Measurements from ENCODE around the gene ABCA7. TPM values are rescaled to one million over a fixed set of nuclear protein-coding genes. Genes with fewer than 3 reads are reported as not detected.
A peak's percentile ranks its signal among the peaks of the same experiment; 100 is the strongest.

ABCA7 gene
- total RNA-seq, 1 donor from 2014 or later: 9.4 TPM

- intact Hi-C loops (cut with micrococcal nuclease): no loop called here
- no peak for ATAC-seq
- DNase-seq: no peak
These were observed 51.0 kb downstream of the ABCA7 start for GRCh38 chr19:1090731-1091543.

- ATAC-seq (no peak), DNase-seq (peak; percentile 39)
- intact Hi-C loops (cut with micrococcal nuclease): no loop called here
These were observed 51.8 kb downstream of the ABCA7 start for GRCh38 chr19:1091544-1092175.

- ATAC-seq: no peak
- intact Hi-C loops (cut with micrococcal nuclease): no loop called here
These were observed 53.4 kb downstream of the ABCA7 start for GRCh38 chr19:1093330-1093729.

GRCh38 chr19:1093811-1094553 lies 54.1 kb downstream of the ABCA7 start:
- intact Hi-C loops (cut with micrococcal nuclease): no loop called here
- DNase-seq (peak; percentile 29), ATAC-seq (no peak)

More at GRCh38 chr19:1093330-1093729, 53.4 kb downstream of the ABCA7 start:
- DNase-seq: no peak

GRCh38 chr19:1094655-1094977 lies 54.7 kb downstream of the ABCA7 start:
- ATAC-seq (no peak), DNase-seq (no peak)
- intact Hi-C loops (cut with micrococcal nuclease): no loop called here

- intact Hi-C loops (cut with micrococcal nuclease): no loop called here
- peak; percentile 99 for DNase-seq
- ATAC-seq: peak; percentile 96
These were observed 55.2 kb downstream of the ABCA7 start, which contains the start of gene POLR2E for GRCh38 chr19:1094978-1095701. Gene POLR2E (minus strand): TSS chr19:1095375. CDS start chr19:1095315, 60 bp downstream.

GRCh38 chr19:1097810-1098176 lies 57.9 kb downstream of the ABCA7 start:
- DNase-seq: no peak
- intact Hi-C loops (cut with micrococcal nuclease): no loop called here

GRCh38 chr19:1098177-1099051 lies 58.5 kb downstream of the ABCA7 start:
- no peak for ATAC-seq
- intact Hi-C loops (cut with micrococcal nuclease): no loop called here
- DNase-seq: peak; percentile 33

More at GRCh38 chr19:1097810-1098176, 57.9 kb downstream of the ABCA7 start:
- ATAC-seq: no peak

- ATAC-seq: peak; percentile 19
- peak; percentile 61 for DNase-seq
- intact Hi-C loops (cut with micrococcal nuclease): no loop called here
These were observed 61.4 kb downstream of the ABCA7 start for GRCh38 chr19:1101337-1101698.

GRCh38 chr19:1102407-1103131 lies 62.7 kb downstream of the ABCA7 start:
- peak; percentile 1 for ATAC-seq
- intact Hi-C loops (cut with micrococcal nuclease): no loop called here
- DNase-seq: no peak

GRCh38 chr19:1103132-1103707 lies 63.3 kb downstream of the ABCA7 start:
- DNase-seq (no peak), ATAC-seq (no peak)
- intact Hi-C loops (cut with micrococcal nuclease): no loop called here

- peak; percentile 87 for ATAC-seq
- peak; percentile 100 for DNase-seq
- intact Hi-C loops (cut with micrococcal nuclease): no loop called here
These were observed 63.9 kb downstream of the ABCA7 start, which contains the start of gene GPX4 for GRCh38 chr19:1103708-1104310. Gene GPX4 (plus strand): TSS chr19:1103994. CDS start chr19:1104044, 50 bp downstream.

- peak; percentile 52 for ATAC-seq
- intact Hi-C loops (cut with micrococcal nuclease): no loop called here
- peak; percentile 87 for DNase-seq
These were observed 64.6 kb downstream of the ABCA7 start for GRCh38 chr19:1104311-1105007.

GRCh38 chr19:1105008-1105872 lies 65.3 kb downstream of the ABCA7 start:
- DNase-seq (peak; percentile 58), ATAC-seq (no peak)
- intact Hi-C loops (cut with micrococcal nuclease): no loop called here

Measured in left ventricle myocardium superior (tissue), 1 donor.